A549 (cell line): Measurements from ENCODE around the gene PLEKHD1.

Experiments used
- CBX8 ChIP-seq: fragments of 200-600 bp; sonication (generic); IDR thresholded peaks from 2 replicates; pipeline ENCODE4 v1.6.1; 2016
- CHD4 ChIP-seq: fragments of 200-600 bp; sonication (generic); IDR thresholded peaks from 2 replicates; pipeline ENCODE4 v1.6.1; 2016; ENCODE audit warnings: antibody characterized with exemption, mild to moderate bottlenecking, borderline replicate concordance
- EP300 ChIP-seq, 2 experiments: fragments of >200 bp; sonication (Bioruptor Twin); formaldehyde crosslinking; IDR thresholded peaks; 2 replicates in 1 of 2; 3 replicates in 1 of 2; pipeline ENCODE4 v1.6.1; 2016 to 2017
- ESRRA ChIP-seq: fragments of 150-350 bp; IDR thresholded peaks from 2 replicates; pipeline ENCODE4 v1.6.1; 2014; ENCODE audit warnings: mild to moderate bottlenecking, low read length, borderline replicate concordance
- JUN ChIP-seq, 2 experiments: fragments of >200 bp; sonication (Bioruptor Twin); formaldehyde crosslinking; IDR thresholded peaks; 2 replicates in 1 of 2; 3 replicates in 1 of 2; pipeline ENCODE4 v1.6.1; 2016 to 2017
- JUNB ChIP-seq: fragments of >200 bp; sonication (Bioruptor Twin); formaldehyde crosslinking; IDR thresholded peaks from 2 replicates; pipeline ENCODE4 v1.6.1; 2016
- MAZ ChIP-seq: fragments of 150-350 bp; IDR thresholded peaks from 2 replicates; pipeline ENCODE4 v1.6.1; 2014; ENCODE audit warnings: antibody characterized with exemption, low read depth, low read length, borderline replicate concordance
- NFE2L2 ChIP-seq: fragments of 150-350 bp; conservative IDR thresholded peaks from 2 replicates; pipeline ENCODE4 v1.6.1; 2014; ENCODE audit warnings: low read length
- POLR2A ChIP-seq: IDR thresholded peaks from 2 replicates; pipeline ENCODE4 v1.6.1; 2012; ENCODE audit warnings: mild to moderate bottlenecking, low read length
- POLR2AphosphoS2 ChIP-seq: conservative IDR thresholded peaks from 2 replicates; pipeline ENCODE4 v1.6.1; 2012; ENCODE audit warnings: low read length, improper control_type of control experiment, inconsistent platforms
- SMC3 ChIP-seq: fragments of >200 bp; sonication (Bioruptor Twin); formaldehyde crosslinking; IDR thresholded peaks from 3 replicates; pipeline ENCODE4 v1.6.1; 2018; ENCODE audit warnings: inconsistent platforms
- TF ChIP-seq, protein P1 (sequence below): fragments of 200-600 bp; sonication (generic); IDR thresholded peaks from 2 replicates; pipeline ENCODE4 v1.6.1; 2016; ENCODE audit warnings: antibody characterized with exemption, mild to moderate bottlenecking, moderate library complexity
- TF ChIP-seq, protein P2 (sequence below): fragments of >200 bp; sonication (Bioruptor Twin); formaldehyde crosslinking; IDR thresholded peaks from 3 replicates; pipeline ENCODE4 v1.5.1; 2016
- TF ChIP-seq, protein P3 (sequence below): IDR thresholded peaks from 2 replicates; pipeline ENCODE4 v1.6.1; 2012

DNA sequence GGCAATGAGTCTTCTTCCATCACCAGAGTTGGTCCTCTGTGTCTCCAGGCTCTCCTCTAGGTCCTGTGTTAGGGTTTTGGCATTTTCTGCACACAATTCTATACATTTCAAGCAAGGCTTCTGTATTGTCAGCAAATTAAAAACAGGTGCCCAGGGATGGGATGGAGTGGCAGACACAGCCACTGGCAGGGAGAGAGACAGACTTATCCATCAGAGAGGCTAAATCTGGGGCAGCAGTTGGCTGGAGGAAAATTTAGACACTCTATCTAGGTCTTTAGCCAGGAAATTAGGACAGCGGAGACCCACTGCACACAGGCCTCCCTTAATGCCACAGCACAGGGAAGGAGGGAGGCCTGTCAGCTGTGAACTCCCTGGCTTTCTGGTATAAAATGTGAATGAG lies 20.2 kb downstream of the PLEKHD1 start:
- TF ChIP-seq POLR2AphosphoS2 (no peak), CHD4 (no peak), JUNB (no peak), POLR2A (no peak), EP300 (IDR thresholded peaks at IDR 0.05) (no peak), CBX8 (no peak), JUN (IDR thresholded peaks at IDR 0.05) (no peak), ESRRA (no peak), SMC3 (no peak), MAZ (no peak), NFE2L2 (no peak)
- TF ChIP-seq, protein P1, sequence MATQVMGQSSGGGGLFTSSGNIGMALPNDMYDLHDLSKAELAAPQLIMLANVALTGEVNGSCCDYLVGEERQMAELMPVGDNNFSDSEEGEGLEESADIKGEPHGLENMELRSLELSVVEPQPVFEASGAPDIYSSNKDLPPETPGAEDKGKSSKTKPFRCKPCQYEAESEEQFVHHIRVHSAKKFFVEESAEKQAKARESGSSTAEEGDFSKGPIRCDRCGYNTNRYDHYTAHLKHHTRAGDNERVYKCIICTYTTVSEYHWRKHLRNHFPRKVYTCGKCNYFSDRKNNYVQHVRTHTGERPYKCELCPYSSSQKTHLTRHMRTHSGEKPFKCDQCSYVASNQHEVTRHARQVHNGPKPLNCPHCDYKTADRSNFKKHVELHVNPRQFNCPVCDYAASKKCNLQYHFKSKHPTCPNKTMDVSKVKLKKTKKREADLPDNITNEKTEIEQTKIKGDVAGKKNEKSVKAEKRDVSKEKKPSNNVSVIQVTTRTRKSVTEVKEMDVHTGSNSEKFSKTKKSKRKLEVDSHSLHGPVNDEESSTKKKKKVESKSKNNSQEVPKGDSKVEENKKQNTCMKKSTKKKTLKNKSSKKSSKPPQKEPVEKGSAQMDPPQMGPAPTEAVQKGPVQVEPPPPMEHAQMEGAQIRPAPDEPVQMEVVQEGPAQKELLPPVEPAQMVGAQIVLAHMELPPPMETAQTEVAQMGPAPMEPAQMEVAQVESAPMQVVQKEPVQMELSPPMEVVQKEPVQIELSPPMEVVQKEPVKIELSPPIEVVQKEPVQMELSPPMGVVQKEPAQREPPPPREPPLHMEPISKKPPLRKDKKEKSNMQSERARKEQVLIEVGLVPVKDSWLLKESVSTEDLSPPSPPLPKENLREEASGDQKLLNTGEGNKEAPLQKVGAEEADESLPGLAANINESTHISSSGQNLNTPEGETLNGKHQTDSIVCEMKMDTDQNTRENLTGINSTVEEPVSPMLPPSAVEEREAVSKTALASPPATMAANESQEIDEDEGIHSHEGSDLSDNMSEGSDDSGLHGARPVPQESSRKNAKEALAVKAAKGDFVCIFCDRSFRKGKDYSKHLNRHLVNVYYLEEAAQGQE: no peak
- TF ChIP-seq, protein P2, sequence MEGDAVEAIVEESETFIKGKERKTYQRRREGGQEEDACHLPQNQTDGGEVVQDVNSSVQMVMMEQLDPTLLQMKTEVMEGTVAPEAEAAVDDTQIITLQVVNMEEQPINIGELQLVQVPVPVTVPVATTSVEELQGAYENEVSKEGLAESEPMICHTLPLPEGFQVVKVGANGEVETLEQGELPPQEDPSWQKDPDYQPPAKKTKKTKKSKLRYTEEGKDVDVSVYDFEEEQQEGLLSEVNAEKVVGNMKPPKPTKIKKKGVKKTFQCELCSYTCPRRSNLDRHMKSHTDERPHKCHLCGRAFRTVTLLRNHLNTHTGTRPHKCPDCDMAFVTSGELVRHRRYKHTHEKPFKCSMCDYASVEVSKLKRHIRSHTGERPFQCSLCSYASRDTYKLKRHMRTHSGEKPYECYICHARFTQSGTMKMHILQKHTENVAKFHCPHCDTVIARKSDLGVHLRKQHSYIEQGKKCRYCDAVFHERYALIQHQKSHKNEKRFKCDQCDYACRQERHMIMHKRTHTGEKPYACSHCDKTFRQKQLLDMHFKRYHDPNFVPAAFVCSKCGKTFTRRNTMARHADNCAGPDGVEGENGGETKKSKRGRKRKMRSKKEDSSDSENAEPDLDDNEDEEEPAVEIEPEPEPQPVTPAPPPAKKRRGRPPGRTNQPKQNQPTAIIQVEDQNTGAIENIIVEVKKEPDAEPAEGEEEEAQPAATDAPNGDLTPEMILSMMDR: no peak
- TF ChIP-seq, protein P3, sequence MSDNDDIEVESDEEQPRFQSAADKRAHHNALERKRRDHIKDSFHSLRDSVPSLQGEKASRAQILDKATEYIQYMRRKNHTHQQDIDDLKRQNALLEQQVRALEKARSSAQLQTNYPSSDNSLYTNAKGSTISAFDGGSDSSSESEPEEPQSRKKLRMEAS: no peak
